ENCODE data around the gene TUBA3E.
"Not testable (repeated sequence)": the region's sequence is repeated elsewhere in the genome, so short reads cannot be mapped to it uniquely, and the experiment has no call there.

DNA sequence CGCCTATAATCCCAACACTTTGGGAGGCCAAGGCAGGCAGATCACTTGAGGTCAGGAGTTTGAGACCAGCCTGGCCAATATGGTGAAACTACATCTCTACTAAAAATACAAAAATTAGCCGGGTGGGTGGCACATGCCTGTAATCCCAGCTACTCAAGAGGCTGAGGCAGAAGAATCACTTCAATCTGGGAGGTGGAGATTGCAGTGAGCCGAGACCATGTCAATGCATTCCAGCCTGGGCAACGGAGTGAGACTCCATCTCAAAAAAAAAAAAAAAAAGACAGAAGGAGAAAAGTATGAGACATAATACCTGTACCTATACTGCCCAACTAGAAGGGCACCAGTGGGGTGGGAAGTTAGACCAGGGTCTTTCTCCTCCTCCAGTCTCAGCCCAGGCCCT, 38.9 kb downstream of the TUBA3E start:
- TF ChIP-seq, protein P1, sequence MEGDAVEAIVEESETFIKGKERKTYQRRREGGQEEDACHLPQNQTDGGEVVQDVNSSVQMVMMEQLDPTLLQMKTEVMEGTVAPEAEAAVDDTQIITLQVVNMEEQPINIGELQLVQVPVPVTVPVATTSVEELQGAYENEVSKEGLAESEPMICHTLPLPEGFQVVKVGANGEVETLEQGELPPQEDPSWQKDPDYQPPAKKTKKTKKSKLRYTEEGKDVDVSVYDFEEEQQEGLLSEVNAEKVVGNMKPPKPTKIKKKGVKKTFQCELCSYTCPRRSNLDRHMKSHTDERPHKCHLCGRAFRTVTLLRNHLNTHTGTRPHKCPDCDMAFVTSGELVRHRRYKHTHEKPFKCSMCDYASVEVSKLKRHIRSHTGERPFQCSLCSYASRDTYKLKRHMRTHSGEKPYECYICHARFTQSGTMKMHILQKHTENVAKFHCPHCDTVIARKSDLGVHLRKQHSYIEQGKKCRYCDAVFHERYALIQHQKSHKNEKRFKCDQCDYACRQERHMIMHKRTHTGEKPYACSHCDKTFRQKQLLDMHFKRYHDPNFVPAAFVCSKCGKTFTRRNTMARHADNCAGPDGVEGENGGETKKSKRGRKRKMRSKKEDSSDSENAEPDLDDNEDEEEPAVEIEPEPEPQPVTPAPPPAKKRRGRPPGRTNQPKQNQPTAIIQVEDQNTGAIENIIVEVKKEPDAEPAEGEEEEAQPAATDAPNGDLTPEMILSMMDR (IDR thresholded peaks at IDR 0.05), result not testable (repeated sequence)
- not testable (repeated sequence) for TF ChIP-seq POLR2A (IDR thresholded peaks at IDR 0.05)

Data from uterus (tissue), 2 donors.